GM12878 (cell line): ENCODE data around the gene DCLK2. TPM values are rescaled to one million over a fixed set of nuclear protein-coding genes. Genes with fewer than 3 reads are reported as not detected.

Source experiments
- ATAC-seq: fragments of 200-7000 bp; cut with Tn5 transposase; 3 replicates; pipeline ENCODE4 v1.9.1; 2020; ENCODE audit warnings: mild to moderate bottlenecking, moderate library complexity
- BruUV-seq: library from RNA; stranded (reverse); fragments of 400-500 nt; replicated peaks from 2 replicates; lab custom pipeline; 2021; lab: Mats Ljungman, UMichigan
- CTCF ChIA-PET: fragments of 300-600 bp; sonication (Branson Sonifier 250); formaldehyde crosslinking; extraction: SDS; loops from one replicate; lab custom pipeline; 2021; ENCODE audit warnings: inconsistent platforms; lab: Yijun Ruan, JAX
- POLR2A ChIA-PET: fragments of 350-600 bp; formaldehyde crosslinking; extraction: SDS; loops from one replicate; lab custom pipeline; 2021; ENCODE audit warnings: inconsistent platforms; lab: Charles Lee
- RAD21 ChIA-PET: fragments of 300-600 bp; sonication (Branson Sonifier 250); formaldehyde crosslinking; loops from one replicate; lab custom pipeline; 2023; ENCODE audit warnings: antibody characterized with exemption; ENCODE audit not compliant: unreplicated experiment; lab: Charles Lee
- SMC1A ChIA-PET: fragments of 300-600 bp; sonication (Branson Sonifier 250); formaldehyde crosslinking; loops from one replicate; lab custom pipeline; 2023; ENCODE audit not compliant: unreplicated experiment, uncharacterized antibody; lab: Charles Lee
- DNase-seq: peaks from one replicate; pipeline ENCODE4 v3.0.0-alpha.2; 2011; ENCODE audit warnings: low read depth, low spot score
- FAIRE-seq: peaks from 3 replicates; lab custom pipeline; 2011; peaks lifted over from hg19 to GRCh38; lab: Jason Lieb, UNC
- H2AFZ ChIP-seq: 2 replicates; pipeline ENCODE4 v1.6.0; 2011; ENCODE audit warnings: low read depth, low read length, control low read depth; ENCODE audit not compliant: control insufficient read depth
- H3K27ac ChIP-seq: 2 replicates; pipeline ENCODE4 v1.5.1; 2011; ENCODE audit warnings: control low read depth; ENCODE audit not compliant: control insufficient read depth, insufficient read depth
- H3K27me3 ChIP-seq, 2 experiments: replicated peaks in 1 of 2; 2 replicates each; pipeline versions ENCODE4 v1.6.0 to v1.6.1; 2011; ENCODE audit warnings: low read length in 1 of 2; ENCODE audit not compliant: control insufficient read depth in 2 of 2, insufficient read depth in 2 of 2
- H3K36me3 ChIP-seq, 2 experiments: 2 replicates each; pipeline ENCODE4 v1.5.1; 2011; ENCODE audit warnings: low read length in 1 of 2; ENCODE audit not compliant: control insufficient read depth in 2 of 2, insufficient read depth in 2 of 2
- H3K4me1 ChIP-seq: 2 replicates; pipeline ENCODE4 v1.6.1; 2011; ENCODE audit warnings: mild to moderate bottlenecking, low read length, moderate library complexity, mixed read lengths; ENCODE audit not compliant: control insufficient read depth, insufficient read depth
- H3K4me2 ChIP-seq: 2 replicates; pipeline ENCODE4 v1.6.0; 2011; ENCODE audit warnings: control low read depth; ENCODE audit not compliant: control insufficient read depth, insufficient read depth
- H3K4me3 ChIP-seq: fragments of 200-600 bp; sonication (generic); 2 replicates; pipeline ENCODE4 v1.5.1; 2016
- H3K79me2 ChIP-seq: 2 replicates; pipeline ENCODE4 v1.6.0; 2011; ENCODE audit warnings: low read length; ENCODE audit not compliant: control insufficient read depth, insufficient read depth
- H3K9ac ChIP-seq: 2 replicates; pipeline ENCODE4 v1.8.0; 2011; ENCODE audit warnings: low read length, control low read depth, mixed read lengths; ENCODE audit not compliant: control insufficient read depth, insufficient read depth
- H3K9me3 ChIP-seq: replicated peaks from 3 replicates; pipeline ENCODE4 v1.5.1; 2011; ENCODE audit warnings: mild to moderate bottlenecking, low read length; ENCODE audit not compliant: control insufficient read depth, insufficient read depth
- H4K20me1 ChIP-seq: 2 replicates; pipeline ENCODE4 v1.6.0; 2011; ENCODE audit not compliant: control insufficient read depth, insufficient read depth
- BCL11A ChIP-seq: IDR thresholded peaks from 2 replicates; pipeline ENCODE4 v1.6.1; 2011; ENCODE audit warnings: low read depth, low read length
- BCL3 ChIP-seq: IDR thresholded peaks from 2 replicates; pipeline ENCODE4 v1.6.1; 2011; ENCODE audit warnings: borderline replicate concordance, low read depth, mild to moderate bottlenecking, moderate library complexity, low read length; ENCODE audit not compliant: insufficient read depth, poor library complexity, severe bottlenecking
- IRF3 ChIP-seq: fragments of 450-650 bp; IDR thresholded peaks from 2 replicates; pipeline ENCODE4 v1.6.1; 2014; ENCODE audit warnings: mild to moderate bottlenecking
- MYC ChIP-seq: IDR thresholded peaks from 2 replicates; pipeline ENCODE4 v1.6.1; 2011; ENCODE audit warnings: mild to moderate bottlenecking, low read length, moderate library complexity, inconsistent platforms; ENCODE audit not compliant: insufficient read depth, insufficient replicate concordance, insufficient read length, severe bottlenecking
- RB1 ChIP-seq: fragments of 450-650 bp; formaldehyde crosslinking; IDR thresholded peaks from 2 replicates; pipeline ENCODE4 v1.6.1; 2017; ENCODE audit warnings: mild to moderate bottlenecking, borderline replicate concordance
- SRF ChIP-seq, 2 experiments: IDR thresholded peaks; 2 replicates each; pipeline ENCODE4 v1.6.1; 2011; ENCODE audit warnings: low read depth in 2 of 2, low read length in 2 of 2, mild to moderate bottlenecking in 1 of 2, moderate library complexity in 1 of 2
- SUZ12 ChIP-seq: fragments of 200-600 bp; sonication (generic); IDR thresholded peaks from one replicate; pipeline ENCODE4 v1.6.1; 2018; ENCODE audit warnings: antibody characterized with exemption, mild to moderate bottlenecking; ENCODE audit not compliant: unreplicated experiment
- TARDBP ChIP-seq: IDR thresholded peaks from 2 replicates; pipeline ENCODE4 v1.6.1; 2016; ENCODE audit warnings: borderline replicate concordance
- WRNIP1 ChIP-seq: IDR thresholded peaks from 2 replicates; pipeline ENCODE4 v1.6.1; 2011; ENCODE audit warnings: low read depth, low read length, improper control_type of control experiment, borderline replicate concordance
- ZNF24 ChIP-seq: fragments of 450-650 bp; IDR thresholded peaks from 2 replicates; pipeline ENCODE4 v1.6.1; 2017; ENCODE audit warnings: antibody characterized with exemption, mild to moderate bottlenecking
- ZNF592 ChIP-seq: fragments of 450-650 bp; IDR thresholded peaks from 2 replicates; pipeline ENCODE4 v1.6.1; 2017; ENCODE audit warnings: mild to moderate bottlenecking, moderate library complexity
- WGBS: methylation state at CpG from one replicate; pipeline ENCODE4 v1.1.6; 2016; ENCODE audit warnings: low lambda C conversion rate; ENCODE audit not compliant: insufficient replicate concordance, insufficient coverage; ENCODE audit errors: missing lambda C conversion rate; 5-methylcytosine and 5-hydroxymethylcytosine counted together
- in situ Hi-C: fragments of 300-500 bp; cut with MboI; formaldehyde crosslinking; loops from 9 replicates; pipeline ENCODE4 v1.14.3; 2018; ENCODE audit warnings: mixed read lengths
- intact Hi-C: fragments of 100-400 bp; cut with micrococcal nuclease; formaldehyde crosslinking; loops from one replicate; pipeline ENCODE4 v1.14.2; 2022; ENCODE audit not compliant: unreplicated experiment
- polyA plus RNA-seq, 11 experiments: library from polyadenylated mRNA; depleted of rRNA in 4 of 11; unstranded in 6 of 11; stranded (reverse) in 5 of 11; fragments of >200 nt; fragmentation: Nextera tagmentation in 4 of 11; fragmentation: Illumina TruSeq in 1 of 11; extraction: Ambion mirVana in 4 of 11; extraction: Trizol in 1 of 11; gene quantifications; 1 replicate in 1 of 11; 2 replicates in 10 of 11; pipeline versions ENCODE4 v1.2.1 to v1.2.3, GENCODE V29; 2011 to 2016; ENCODE audit warnings: inconsistent platforms in 2 of 11, missing spikeins in 2 of 11, low read depth in 1 of 11
- total RNA-seq, 4 experiments: library from RNA; depleted of rRNA in 3 of 4; stranded (reverse); fragments of >200 nt in 3 of 4; fragmentation: Illumina TruSeq in 1 of 4; extraction: Trizol in 1 of 4; gene quantifications; 2 replicates each; pipeline versions ENCODE4 v1.2.1 to v1.2.3, GENCODE V29; 2013 to 2021
- TF ChIP-seq, protein P1 (sequence below): IDR thresholded peaks from 2 replicates; pipeline ENCODE4 v1.6.1; 2011; ENCODE audit warnings: low read depth, mild to moderate bottlenecking, low read length, moderate library complexity, borderline replicate concordance; ENCODE audit errors: extremely low read depth
- TF ChIP-seq, protein P2 (sequence below): IDR thresholded peaks from 2 replicates; pipeline ENCODE4 v1.6.1; 2011; ENCODE audit warnings: low read depth, low read length, improper control_type of control experiment, borderline replicate concordance

DCLK2 gene
- total and polyA plus RNA-seq, 10 of the 15 experiments (the other 5 are each of a cell fraction or from before 2014, with no cell fraction given): not detected

- ChIA-PET POLR2A (no interaction called here), CTCF (no interaction called here), RAD21 (no interaction called here), SMC1A (no interaction called here)
- DNase-seq (no peak), ATAC-seq (no peak), FAIRE-seq (no peak)
- H3K4me2 ChIP-seq: no peak overlapping the region
- H3K4me3 ChIP-seq: no peak overlapping the region
- H3K79me2 ChIP-seq: no peaks in the 10 kb centered on the region
- WGBS: 83% methylated on average over 4 of the region's 4 CpGs
- H4K20me1 ChIP-seq: no peaks in the 10 kb centered on the region
- H3K9me3 ChIP-seq: peaks cover 1% of the 10 kb centered on the region; the same call in 1 of the 3 replicates
- in situ Hi-C loops: no loop called here
- intact Hi-C loops: no loop called here
- no TSS peak for BruUV-seq
- H3K27me3 ChIP-seq: peaks cover 0 to 4% of the 10 kb centered on the region in 2 experiments; a peak in 1 of 4 replicates
- H3K9ac ChIP-seq: no peak overlapping the region
- no peak overlapping the region for H2AFZ ChIP-seq
- H3K36me3 ChIP-seq: no peaks in the 10 kb centered on the region
- no peak overlapping the region for H3K27ac ChIP-seq
- H3K4me1 ChIP-seq: no peaks in the 10 kb centered on the region
- TF ChIP-seq BCL3: no peak
- TF ChIP-seq SRF (IDR thresholded peaks at IDR 0.05; ENCODE audit: low read depth in 2 of 2, low read length in 2 of 2): no peak
- TF ChIP-seq, protein P1, sequence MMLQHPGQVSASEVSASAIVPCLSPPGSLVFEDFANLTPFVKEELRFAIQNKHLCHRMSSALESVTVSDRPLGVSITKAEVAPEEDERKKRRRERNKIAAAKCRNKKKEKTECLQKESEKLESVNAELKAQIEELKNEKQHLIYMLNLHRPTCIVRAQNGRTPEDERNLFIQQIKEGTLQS: no peak
- no peak for TF ChIP-seq RB1
- no peak for TF ChIP-seq ZNF592
- no peak for TF ChIP-seq ZNF24
- TF ChIP-seq WRNIP1: no peak
- TF ChIP-seq IRF3: no peak
- TF ChIP-seq, protein P2, sequence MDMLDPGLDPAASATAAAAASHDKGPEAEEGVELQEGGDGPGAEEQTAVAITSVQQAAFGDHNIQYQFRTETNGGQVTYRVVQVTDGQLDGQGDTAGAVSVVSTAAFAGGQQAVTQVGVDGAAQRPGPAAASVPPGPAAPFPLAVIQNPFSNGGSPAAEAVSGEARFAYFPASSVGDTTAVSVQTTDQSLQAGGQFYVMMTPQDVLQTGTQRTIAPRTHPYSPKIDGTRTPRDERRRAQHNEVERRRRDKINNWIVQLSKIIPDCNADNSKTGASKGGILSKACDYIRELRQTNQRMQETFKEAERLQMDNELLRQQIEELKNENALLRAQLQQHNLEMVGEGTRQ: no peak
- TF ChIP-seq MYC: no peak
- TF ChIP-seq TARDBP: no peak
- no peak for TF ChIP-seq SUZ12
- no peak for TF ChIP-seq BCL11A
Measured at GRCh38 chr4:150072471-150072870, 5.8 kb upstream of the DCLK2 start.
